ENCODE measurements around the gene LEP. TPM values are rescaled to one million over a fixed set of nuclear protein-coding genes. Genes with fewer than 3 reads are reported as not detected.
"Not testable (repeated sequence)": the region's sequence is repeated elsewhere in the genome, so short reads cannot be mapped to it uniquely, and the experiment has no call there.

The LEP gene
- total RNA-seq, 1 donor from 2014 or later: not detected

DNA sequence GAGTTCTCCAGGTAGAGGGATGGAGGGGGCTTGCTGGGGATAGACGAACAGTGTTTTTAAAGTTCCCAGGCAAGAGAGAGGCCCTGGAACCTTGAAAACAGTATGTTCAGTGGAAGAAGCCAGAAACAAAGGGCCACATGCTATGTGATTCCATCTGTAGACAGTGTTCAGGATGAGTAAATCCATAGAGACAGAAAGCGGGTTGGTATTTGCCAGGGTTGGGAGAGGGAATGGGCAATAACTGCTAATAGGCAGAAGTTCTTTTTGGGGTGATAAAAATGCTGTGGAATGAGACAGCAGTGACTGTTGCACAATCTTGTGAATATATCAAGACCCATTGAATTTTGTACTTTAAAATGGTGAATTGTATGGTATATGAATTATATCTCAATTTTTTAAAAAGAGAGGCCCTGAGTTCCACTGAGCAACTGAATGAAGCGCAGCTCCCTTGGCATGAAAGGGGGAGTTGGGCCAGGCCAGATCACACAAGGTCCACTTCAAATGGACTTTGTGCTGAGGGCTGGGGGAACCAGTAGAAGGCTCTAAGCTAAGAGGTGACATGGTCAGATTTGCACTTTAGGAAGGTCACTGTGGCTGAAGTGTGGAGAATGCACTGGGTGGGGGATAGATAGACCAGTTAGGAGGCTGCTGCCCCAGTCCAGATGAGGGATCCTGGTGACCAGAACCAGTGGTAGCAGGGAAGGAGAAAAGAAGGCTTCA is 34.0 kb downstream of the LEP start:
- Mint-ChIP-seq H3K4me1 (ENCODE audit: low read depth) (no peaks in the 10 kb centered on the region), H3K27ac (ENCODE audit: unreplicated experiment) (no peak overlapping the region), H3K4me3 (ENCODE audit: unreplicated experiment) (no peak overlapping the region), H3K27me3 (ENCODE audit: low read depth) (no peaks in the 10 kb centered on the region), H3K36me3 (ENCODE audit: low read depth) (peaks cover 12% of the 10 kb centered on the region), H3K9me3 (ENCODE audit: low read depth) (peaks cover 14% of the 10 kb centered on the region)
- no peak for DNase-seq (ENCODE audit: low spot score)
- no peak for TF ChIP-seq CTCF (IDR thresholded peaks at IDR 0.05)

GRCh38 chr7:128275681-128276080 is 34.6 kb downstream of the LEP start:
- H3K4me1 Mint-ChIP-seq (ENCODE audit: low read depth): no peaks in the 10 kb centered on the region
- no peak for DNase-seq (ENCODE audit: low spot score)

GRCh38 chr7:128278366-128278765 is 37.3 kb downstream of the LEP start:
- Mint-ChIP-seq H3K4me1 (ENCODE audit: low read depth) (no peaks in the 10 kb centered on the region), H3K27ac (ENCODE audit: unreplicated experiment) (no peak overlapping the region), H3K27me3 (ENCODE audit: low read depth) (no peaks in the 10 kb centered on the region), H3K9me3 (ENCODE audit: low read depth) (peaks cover 22% of the 10 kb centered on the region), H3K4me3 (ENCODE audit: unreplicated experiment) (no peak overlapping the region), H3K36me3 (ENCODE audit: low read depth) (peaks cover 27% of the 10 kb centered on the region)
- no peak for TF ChIP-seq CTCF (IDR thresholded peaks at IDR 0.05)
- no peak for DNase-seq (ENCODE audit: low spot score)

More at GRCh38 chr7:128275681-128276080, 34.6 kb downstream of the LEP start:
- H3K27ac Mint-ChIP-seq (ENCODE audit: unreplicated experiment): no peak overlapping the region
- H3K36me3 Mint-ChIP-seq (ENCODE audit: low read depth): peaks cover 16% of the 10 kb centered on the region
- TF ChIP-seq CTCF (IDR thresholded peaks at IDR 0.05): no peak
- H3K27me3 Mint-ChIP-seq (ENCODE audit: low read depth): no peaks in the 10 kb centered on the region
- no peak overlapping the region for H3K4me3 Mint-ChIP-seq (ENCODE audit: unreplicated experiment)
- H3K9me3 Mint-ChIP-seq (ENCODE audit: low read depth): peaks cover 21% of the 10 kb centered on the region

- H3K36me3 Mint-ChIP-seq (ENCODE audit: low read depth): peaks cover 27% of the 10 kb centered on the region
- H3K27ac Mint-ChIP-seq (ENCODE audit: unreplicated experiment): no peak overlapping the region
Observed at GRCh38 chr7:128279124-128279713, 38.1 kb downstream of the LEP start.

DNA sequence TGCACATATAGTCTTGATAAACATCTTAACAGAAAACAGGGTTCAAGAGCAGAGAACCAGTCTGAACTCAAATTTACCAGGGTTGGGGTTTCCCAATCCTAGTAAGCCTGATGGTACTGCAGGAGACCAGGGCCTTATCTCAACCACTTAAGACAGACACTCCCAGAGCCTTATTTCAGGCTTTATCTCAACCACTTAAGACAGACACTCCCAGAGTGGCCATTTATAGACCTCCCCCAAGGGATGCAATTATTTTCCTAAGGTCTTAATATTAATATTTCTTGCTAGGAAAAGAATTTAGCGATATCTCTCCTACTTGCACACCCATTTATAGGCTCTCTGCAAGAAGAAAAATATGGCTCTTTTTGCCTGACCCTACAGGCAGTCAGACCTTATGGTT is 39.4 kb downstream of the LEP start:
- H3K27me3 Mint-ChIP-seq (ENCODE audit: low read depth); DNase-seq (ENCODE audit: low spot score); H3K4me3 Mint-ChIP-seq (ENCODE audit: unreplicated experiment); H3K27ac Mint-ChIP-seq (ENCODE audit: unreplicated experiment); H3K4me1 Mint-ChIP-seq (ENCODE audit: low read depth): not testable (repeated sequence)
- Mint-ChIP-seq H3K9me3 (ENCODE audit: low read depth) (peaks cover 22% of the 10 kb centered on the region), H3K36me3 (ENCODE audit: low read depth) (peaks cover 30% of the 10 kb centered on the region)

More at GRCh38 chr7:128279124-128279713, 38.1 kb downstream of the LEP start:
- peaks cover 22% of the 10 kb centered on the region for H3K9me3 Mint-ChIP-seq (ENCODE audit: low read depth)
- no peak for DNase-seq (ENCODE audit: low spot score)
- H3K4me3 Mint-ChIP-seq (ENCODE audit: unreplicated experiment): no peak overlapping the region
- H3K4me1 Mint-ChIP-seq (ENCODE audit: low read depth): peaks cover 3% of the 10 kb centered on the region
- H3K27me3 Mint-ChIP-seq (ENCODE audit: low read depth): no peaks in the 10 kb centered on the region
- no peak for TF ChIP-seq CTCF (IDR thresholded peaks at IDR 0.05)

Data from chondrocyte (in vitro differentiated cells).